GM21367 (cell line): ENCODE measurements around the gene PKP3.
"Not testable (repeated sequence)": the region's sequence is repeated elsewhere in the genome, so short reads cannot be mapped to it uniquely, and the experiment has no call there.

ENCODE experiments used
- ATAC-seq: cut with Tn5 transposase; IDR thresholded peaks from one replicate; pipeline ENCODE4 v1.9.1; 2021; ENCODE audit not compliant: unreplicated experiment

Gene PKP3

GRCh38 chr11:376531-377173, 17.4 kb upstream of the PKP3 start:
- ATAC-seq = no peak

GRCh38 chr11:377174-377865, 16.7 kb upstream of the PKP3 start:
- no peak for ATAC-seq

GRCh38 chr11:377883-378500, 16.0 kb upstream of the PKP3 start:
- ATAC-seq = no peak

- no peak for ATAC-seq
Observed at GRCh38 chr11:379205-380094, 14.6 kb upstream of the PKP3 start.

- no peak for ATAC-seq
Observed at GRCh38 chr11:380095-380480, 13.9 kb upstream of the PKP3 start.

- ATAC-seq = no peak
Observed at GRCh38 chr11:380491-380890, 13.5 kb upstream of the PKP3 start.

GRCh38 chr11:380996-381395, 13.0 kb upstream of the PKP3 start:
- ATAC-seq = no peak

GRCh38 chr11:381501-382072, 12.4 kb upstream of the PKP3 start:
- no peak for ATAC-seq

GRCh38 chr11:382081-382629, 11.9 kb upstream of the PKP3 start:
- no peak for ATAC-seq

- ATAC-seq = no peak
Observed at GRCh38 chr11:383431-383830, 10.6 kb upstream of the PKP3 start.

- no peak for ATAC-seq
Observed at GRCh38 chr11:384511-384910, 9.5 kb upstream of the PKP3 start.

GRCh38 chr11:385594-386351, 8.2 kb upstream of the PKP3 start:
- no peak for ATAC-seq

GRCh38 chr11:386483-386882, 7.5 kb upstream of the PKP3 start:
- no peak for ATAC-seq

- no peak for ATAC-seq
Observed at GRCh38 chr11:387193-387793, 6.7 kb upstream of the PKP3 start.

GRCh38 chr11:389369-389768, 4.6 kb upstream of the PKP3 start:
- ATAC-seq = not testable (repeated sequence)

GRCh38 chr11:390175-390574, 3.8 kb upstream of the PKP3 start:
- ATAC-seq = no peak

- no peak for ATAC-seq
Observed at GRCh38 chr11:391117-392017, 2.6 kb upstream of the PKP3 start.

- ATAC-seq = no peak
Observed at GRCh38 chr11:392102-392777, 1.8 kb upstream of the PKP3 start.
